Left ventricle myocardium inferior (tissue), 1 donor: ENCODE measurements around the gene CLTRN. TPM values are rescaled to one million over a fixed set of nuclear protein-coding genes. Genes with fewer than 3 reads are reported as not detected.

Experiments
- DNase-seq: peaks from one replicate; pipeline ENCODE4 v3.0.0-alpha.2; 2020
- H3K27ac ChIP-seq: fragments of 200-600 bp; replicated peaks from 2 replicates; pipeline ENCODE4 v1.8.0; 2021
- H3K27me3 ChIP-seq: fragments of 200-600 bp; 2 replicates; pipeline ENCODE4 v1.8.0; 2021; ENCODE audit warnings: low read depth
- H3K36me3 ChIP-seq: fragments of 200-600 bp; 2 replicates; pipeline ENCODE4 v1.8.0; 2021
- H3K4me1 ChIP-seq: fragments of 200-600 bp; 2 replicates; pipeline ENCODE4 v1.8.0; 2021
- H3K4me3 ChIP-seq: fragments of 200-600 bp; 2 replicates; pipeline ENCODE4 v1.8.0; 2021; ENCODE audit warnings: mild to moderate bottlenecking, moderate library complexity
- H3K9me3 ChIP-seq: fragments of 200-600 bp; replicated peaks from 2 replicates; pipeline ENCODE4 v1.8.0; 2021
- intact Hi-C: fragments of 100-400 bp; cut with micrococcal nuclease; formaldehyde crosslinking; loops from one replicate; pipeline ENCODE4 v1.11.0; 2022
- total RNA-seq: library from RNA; stranded (reverse); fragmentation: NEBNext Ultra II Directional; extraction: Animal tissue kit (Norgen Biotek cat#: 25700); gene quantifications from one replicate; pipeline ENCODE4 v1.2.1, GENCODE V29; 2021
- TF ChIP-seq, protein P1 (sequence below): fragments of 200-600 bp; IDR thresholded peaks from 2 replicates; pipeline ENCODE4 v1.8.0; 2021; ENCODE audit warnings: antibody characterized with exemption, mild to moderate bottlenecking, borderline replicate concordance
- donor health status: DM: no; HTN: yes; CAD: no; lungs with severe emphysema.

CLTRN gene
- total RNA-seq, 1 donor from 2014 or later: 0.66 TPM

DNA sequence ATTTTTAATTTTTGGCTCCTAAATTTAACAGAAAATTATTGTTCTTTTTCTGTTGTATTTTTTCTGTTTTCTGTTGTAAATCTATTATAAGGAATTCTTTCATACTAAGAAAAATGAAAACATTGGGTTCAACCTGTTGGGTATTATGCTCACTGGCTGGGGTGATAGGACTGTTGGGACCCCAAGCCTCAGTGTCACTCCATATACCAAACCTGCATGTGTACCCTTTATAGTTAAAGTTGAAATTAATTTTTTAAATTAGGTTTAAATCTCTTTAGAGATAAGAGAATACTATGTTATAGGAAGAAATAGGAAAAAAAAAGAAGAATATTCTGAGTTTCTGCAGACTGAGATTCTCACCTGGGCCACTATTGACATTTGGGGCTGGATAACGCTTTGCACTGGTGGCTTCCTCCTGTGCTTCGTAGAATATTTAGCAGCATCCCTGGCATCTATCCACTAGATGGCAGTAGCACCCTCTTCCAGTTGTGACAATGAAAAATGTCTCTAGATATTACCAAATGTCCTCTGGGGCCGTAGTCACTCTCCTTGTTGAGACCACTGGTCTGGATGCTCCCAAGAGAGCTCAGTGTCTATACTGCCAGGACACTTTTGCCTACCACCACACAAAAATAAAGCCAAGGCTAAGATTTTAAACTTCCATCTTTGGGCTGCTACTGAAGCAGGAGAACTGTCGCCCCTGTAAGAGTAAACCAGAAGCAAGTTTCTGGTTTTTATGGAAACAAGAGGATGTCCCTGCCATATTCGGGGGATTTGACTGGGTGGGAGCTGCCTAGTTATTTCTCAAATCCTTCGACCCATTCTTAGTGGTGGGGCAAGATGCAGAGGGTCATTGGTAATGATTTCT is 22.4 kb upstream of the CLTRN start:
- no peak overlapping the region for H3K4me3 ChIP-seq
- no peak overlapping the region for H3K27ac ChIP-seq
- H3K36me3 ChIP-seq: peaks cover 11% of the 10 kb centered on the region
- no peaks in the 10 kb centered on the region for H3K27me3 ChIP-seq
- TF ChIP-seq, protein P1, sequence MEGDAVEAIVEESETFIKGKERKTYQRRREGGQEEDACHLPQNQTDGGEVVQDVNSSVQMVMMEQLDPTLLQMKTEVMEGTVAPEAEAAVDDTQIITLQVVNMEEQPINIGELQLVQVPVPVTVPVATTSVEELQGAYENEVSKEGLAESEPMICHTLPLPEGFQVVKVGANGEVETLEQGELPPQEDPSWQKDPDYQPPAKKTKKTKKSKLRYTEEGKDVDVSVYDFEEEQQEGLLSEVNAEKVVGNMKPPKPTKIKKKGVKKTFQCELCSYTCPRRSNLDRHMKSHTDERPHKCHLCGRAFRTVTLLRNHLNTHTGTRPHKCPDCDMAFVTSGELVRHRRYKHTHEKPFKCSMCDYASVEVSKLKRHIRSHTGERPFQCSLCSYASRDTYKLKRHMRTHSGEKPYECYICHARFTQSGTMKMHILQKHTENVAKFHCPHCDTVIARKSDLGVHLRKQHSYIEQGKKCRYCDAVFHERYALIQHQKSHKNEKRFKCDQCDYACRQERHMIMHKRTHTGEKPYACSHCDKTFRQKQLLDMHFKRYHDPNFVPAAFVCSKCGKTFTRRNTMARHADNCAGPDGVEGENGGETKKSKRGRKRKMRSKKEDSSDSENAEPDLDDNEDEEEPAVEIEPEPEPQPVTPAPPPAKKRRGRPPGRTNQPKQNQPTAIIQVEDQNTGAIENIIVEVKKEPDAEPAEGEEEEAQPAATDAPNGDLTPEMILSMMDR: peak; percentile 77
- peaks cover 5% of the 10 kb centered on the region for H3K4me1 ChIP-seq
- no peak for DNase-seq
- no peaks in the 10 kb centered on the region for H3K9me3 ChIP-seq
- intact Hi-C loops: no loop called here

DNA sequence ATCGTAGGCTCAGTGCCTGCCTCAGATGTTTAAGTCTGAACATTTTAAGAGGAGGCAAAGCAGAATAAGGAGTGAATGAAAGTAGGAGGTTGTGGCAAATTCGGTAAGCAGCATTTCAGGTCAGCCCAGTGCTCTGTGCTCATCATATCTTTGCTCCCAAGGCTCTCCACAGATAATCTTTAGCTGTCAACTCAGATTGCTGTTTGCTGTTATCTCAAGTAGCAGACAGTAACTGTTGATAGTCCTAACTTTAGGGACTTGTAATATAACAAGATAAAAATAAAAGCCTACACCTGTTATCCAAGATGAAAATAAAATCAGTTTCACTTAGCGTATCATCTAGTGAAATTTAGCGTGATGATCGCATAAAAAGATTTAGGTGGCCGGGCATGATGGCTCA is 18.6 kb upstream of the CLTRN start:
- peaks cover 5% of the 10 kb centered on the region for H3K4me1 ChIP-seq
- H3K9me3 ChIP-seq: no peaks in the 10 kb centered on the region
- no peaks in the 10 kb centered on the region for H3K36me3 ChIP-seq
- intact Hi-C loops: no loop called here
- no peak for DNase-seq
- H3K27ac ChIP-seq: no peak overlapping the region
- no peak overlapping the region for H3K4me3 ChIP-seq
- H3K27me3 ChIP-seq: no peaks in the 10 kb centered on the region
- TF ChIP-seq, protein P1: no peak

DNA sequence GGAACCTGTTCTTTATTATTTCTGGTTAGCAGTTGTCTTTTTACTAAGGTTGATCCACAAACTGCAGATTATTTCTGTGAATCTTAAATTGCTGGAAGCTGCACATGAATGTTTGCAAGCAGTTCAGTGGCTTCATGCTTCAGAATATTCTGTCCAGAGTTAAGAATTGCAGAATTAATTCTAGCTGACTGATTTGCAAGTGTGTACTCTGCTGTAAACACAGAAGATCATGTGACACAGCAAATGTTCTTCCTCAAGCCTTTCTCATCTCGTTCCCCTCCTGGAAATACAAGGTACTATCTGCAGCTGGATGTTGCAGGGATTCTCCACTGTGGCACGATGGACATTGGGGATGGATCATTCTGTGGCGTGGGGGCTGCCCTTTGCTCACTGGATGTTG is 16.8 kb upstream of the CLTRN start:
- Histone ChIP-seq H3K9me3 (no peaks in the 10 kb centered on the region), H3K36me3 (no peaks in the 10 kb centered on the region), H3K4me1 (peaks cover 14% of the 10 kb centered on the region), H3K27me3 (no peaks in the 10 kb centered on the region), H3K4me3 (no peak overlapping the region), H3K27ac (no peak overlapping the region)
- intact Hi-C loops: no loop called here
- DNase-seq: no peak
- TF ChIP-seq, protein P1: no peak

DNA sequence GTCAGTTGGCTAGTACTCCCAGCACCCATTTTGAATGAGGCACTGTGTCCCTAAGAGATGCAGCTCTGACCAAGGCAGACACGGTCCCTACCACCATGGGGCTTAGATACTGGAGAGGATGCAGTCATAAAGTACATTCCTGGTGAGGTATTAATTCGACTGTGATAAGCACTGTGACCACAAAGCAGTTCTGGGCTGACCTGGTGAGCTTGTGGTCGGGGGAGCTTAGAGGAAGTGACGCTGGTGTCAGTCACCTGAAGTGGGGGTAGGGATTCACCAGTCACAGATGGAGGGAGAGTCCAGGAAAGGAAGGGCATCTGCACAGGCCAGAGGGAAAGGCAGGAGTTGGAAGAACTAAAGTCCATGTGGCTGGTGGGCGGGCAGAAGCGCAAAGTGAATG is 15.8 kb upstream of the CLTRN start:
- Histone ChIP-seq H3K9me3 (no peaks in the 10 kb centered on the region), H3K36me3 (no peaks in the 10 kb centered on the region), H3K4me1 (peaks cover 22% of the 10 kb centered on the region), H3K4me3 (no peak overlapping the region), H3K27ac (no peak overlapping the region), H3K27me3 (no peaks in the 10 kb centered on the region)
- intact Hi-C loops: no loop called here
- DNase-seq: no peak
- TF ChIP-seq, protein P1: no peak

DNA sequence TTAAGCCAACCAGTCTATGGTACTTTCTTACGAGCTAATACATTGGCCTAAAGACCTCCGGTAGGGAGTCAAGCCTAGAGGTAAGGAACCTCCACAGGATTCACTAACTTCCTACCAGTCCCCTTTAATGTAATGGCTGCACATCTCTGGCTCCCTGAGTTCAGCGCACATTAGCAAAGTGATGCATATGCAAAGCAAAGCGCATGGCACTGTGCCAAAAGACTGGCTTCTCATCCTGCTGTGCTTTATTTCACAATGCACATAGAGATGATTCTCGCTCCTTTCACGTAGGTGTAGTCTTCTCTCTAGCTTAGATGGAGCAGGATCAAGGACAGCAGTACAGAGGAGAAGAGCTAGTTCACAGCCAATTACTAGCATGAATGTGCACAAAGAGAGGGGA is 14.6 kb upstream of the CLTRN start:
- Histone ChIP-seq H3K9me3 (no peaks in the 10 kb centered on the region), H3K4me3 (no peak overlapping the region), H3K27ac (no peak overlapping the region), H3K27me3 (no peaks in the 10 kb centered on the region), H3K36me3 (no peaks in the 10 kb centered on the region), H3K4me1 (peaks cover 24% of the 10 kb centered on the region)
- no peak for DNase-seq
- TF ChIP-seq, protein P1: no peak
- intact Hi-C loops: no loop called here
